ENCODE results near the gene PCMTD2. TPM values are rescaled to one million over a fixed set of nuclear protein-coding genes. Genes with fewer than 3 reads are reported as not detected.

PCMTD2 gene
- total RNA-seq, 1 donor from 2014 or later, result 53.4 TPM

GRCh38 chr20:64223526-64224067 is 32.0 kb upstream of the PCMTD2 start:
- ChIA-PET POLR2A (no interaction called here), CTCF (no interaction called here)
- H3K4me3 Mint-ChIP-seq, result no peak overlapping the region
- no peak for ATAC-seq (ENCODE audit: low read depth)
- no peaks in the 10 kb centered on the region for H3K9me3 Mint-ChIP-seq
- no peaks in the 10 kb centered on the region for H3K4me1 Mint-ChIP-seq
- H3K27ac Mint-ChIP-seq, result no peak overlapping the region
- TF ChIP-seq, protein P1, sequence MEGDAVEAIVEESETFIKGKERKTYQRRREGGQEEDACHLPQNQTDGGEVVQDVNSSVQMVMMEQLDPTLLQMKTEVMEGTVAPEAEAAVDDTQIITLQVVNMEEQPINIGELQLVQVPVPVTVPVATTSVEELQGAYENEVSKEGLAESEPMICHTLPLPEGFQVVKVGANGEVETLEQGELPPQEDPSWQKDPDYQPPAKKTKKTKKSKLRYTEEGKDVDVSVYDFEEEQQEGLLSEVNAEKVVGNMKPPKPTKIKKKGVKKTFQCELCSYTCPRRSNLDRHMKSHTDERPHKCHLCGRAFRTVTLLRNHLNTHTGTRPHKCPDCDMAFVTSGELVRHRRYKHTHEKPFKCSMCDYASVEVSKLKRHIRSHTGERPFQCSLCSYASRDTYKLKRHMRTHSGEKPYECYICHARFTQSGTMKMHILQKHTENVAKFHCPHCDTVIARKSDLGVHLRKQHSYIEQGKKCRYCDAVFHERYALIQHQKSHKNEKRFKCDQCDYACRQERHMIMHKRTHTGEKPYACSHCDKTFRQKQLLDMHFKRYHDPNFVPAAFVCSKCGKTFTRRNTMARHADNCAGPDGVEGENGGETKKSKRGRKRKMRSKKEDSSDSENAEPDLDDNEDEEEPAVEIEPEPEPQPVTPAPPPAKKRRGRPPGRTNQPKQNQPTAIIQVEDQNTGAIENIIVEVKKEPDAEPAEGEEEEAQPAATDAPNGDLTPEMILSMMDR (IDR thresholded peaks at IDR 0.05), result no peak
- H3K27me3 Mint-ChIP-seq, result peaks cover 4% of the 10 kb centered on the region
- intact Hi-C loops (cut with micrococcal nuclease), result no loop called here
- no peak for DNase-seq
- H3K36me3 Mint-ChIP-seq (ENCODE audit: low read depth), result no peaks in the 10 kb centered on the region

- no peak overlapping the region for H3K4me3 Mint-ChIP-seq
- H3K9me3 Mint-ChIP-seq, result no peaks in the 10 kb centered on the region
- H3K36me3 Mint-ChIP-seq (ENCODE audit: low read depth), result no peaks in the 10 kb centered on the region
- ATAC-seq (ENCODE audit: low read depth) (no peak), DNase-seq (no peak)
- H3K27ac Mint-ChIP-seq, result no peak overlapping the region
- ChIA-PET CTCF (no interaction called here), POLR2A (no interaction called here)
- TF ChIP-seq, protein P1 (IDR thresholded peaks at IDR 0.05), result no peak
- H3K4me1 Mint-ChIP-seq, result no peaks in the 10 kb centered on the region
- peaks cover 4% of the 10 kb centered on the region for H3K27me3 Mint-ChIP-seq
- intact Hi-C loops (cut with micrococcal nuclease), result no loop called here
Observed at GRCh38 chr20:64224351-64225170, 31.0 kb upstream of the PCMTD2 start.

DNA sequence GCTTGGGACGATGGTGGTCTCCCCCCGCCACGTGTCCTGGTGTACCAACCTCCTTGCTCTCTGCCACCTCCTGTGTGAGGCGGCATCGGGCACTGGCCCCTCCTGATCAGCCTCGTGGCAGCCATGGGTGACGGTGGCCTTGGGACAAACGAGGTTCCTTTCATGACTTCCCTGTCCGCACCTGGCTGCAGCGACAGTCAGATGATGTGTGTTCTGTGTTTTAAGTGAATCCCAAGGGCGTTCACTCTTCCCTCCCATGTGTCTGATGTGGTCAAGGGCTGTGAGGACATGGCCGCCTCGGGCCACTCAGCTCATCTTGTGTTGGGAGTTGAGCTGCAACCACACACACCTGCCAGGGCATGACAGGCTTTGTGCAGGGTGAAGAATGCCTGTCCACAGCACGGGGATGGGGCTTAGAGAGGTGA is 30.4 kb upstream of the PCMTD2 start:
- intact Hi-C loops (cut with micrococcal nuclease), result no loop called here
- Mint-ChIP-seq H3K27me3 (peaks cover 4% of the 10 kb centered on the region), H3K4me3 (no peak overlapping the region), H3K36me3 (ENCODE audit: low read depth) (no peaks in the 10 kb centered on the region), H3K4me1 (no peaks in the 10 kb centered on the region), H3K27ac (no peak overlapping the region), H3K9me3 (no peaks in the 10 kb centered on the region)
- no peak for DNase-seq
- ChIA-PET POLR2A (no interaction called here), CTCF (no interaction called here)
- ATAC-seq (ENCODE audit: low read depth), result no peak
- TF ChIP-seq, protein P1 (IDR thresholded peaks at IDR 0.05), result no peak

DNA sequence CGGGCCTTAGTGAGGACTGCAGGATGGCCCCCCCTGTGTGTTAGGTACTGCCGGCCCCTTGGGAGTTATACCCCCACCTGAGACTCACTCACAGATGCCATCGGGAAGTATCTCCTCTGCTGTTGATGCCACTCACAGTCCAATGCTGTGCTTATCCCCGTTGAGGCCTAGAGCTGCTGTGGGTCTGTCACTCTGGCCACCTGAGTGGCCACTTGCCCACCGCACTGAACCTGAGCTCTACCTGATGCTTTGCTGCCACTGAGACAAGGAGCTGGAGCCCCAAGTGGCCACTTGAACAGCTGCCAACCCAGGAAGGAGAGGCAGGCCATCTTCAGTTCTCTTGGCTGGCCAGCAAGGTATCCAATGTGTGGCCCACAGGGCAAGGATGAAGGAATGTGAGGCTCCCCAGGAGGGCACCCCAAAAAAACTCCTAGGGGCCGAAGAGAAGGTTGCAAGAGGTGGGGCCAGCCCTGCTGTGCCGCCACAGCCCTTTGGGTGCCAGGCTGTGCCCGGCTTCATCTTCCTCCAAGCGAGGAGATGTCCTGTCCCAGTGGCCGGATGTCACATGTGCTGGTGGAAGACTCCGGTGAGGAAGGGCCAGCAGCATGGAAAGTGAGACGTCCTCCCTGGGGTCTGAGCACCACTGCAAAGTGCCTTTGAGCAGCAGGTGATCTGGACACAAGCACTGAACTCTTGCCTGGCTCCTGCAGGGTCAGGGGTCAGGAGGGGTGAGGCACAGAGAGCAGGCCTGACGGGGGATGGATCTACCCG is 29.5 kb upstream of the PCMTD2 start:
- Mint-ChIP-seq H3K4me3 (no peak overlapping the region), H3K36me3 (ENCODE audit: low read depth) (no peaks in the 10 kb centered on the region), H3K9me3 (no peaks in the 10 kb centered on the region), H3K27ac (no peak overlapping the region), H3K4me1 (no peaks in the 10 kb centered on the region), H3K27me3 (peaks cover 4% of the 10 kb centered on the region)
- ATAC-seq (ENCODE audit: low read depth) (no peak), DNase-seq (no peak)
- ChIA-PET POLR2A (no interaction called here), CTCF (no interaction called here)
- TF ChIP-seq, protein P1 (IDR thresholded peaks at IDR 0.05), result no peak
- intact Hi-C loops (cut with micrococcal nuclease), result no loop called here
